HL-60/S4 treated with phorbol 12-myristate 13-acetate at 8.2 ng/mL for 4 days and 3 days (cell line): ENCODE measurements around the gene NPW.

Source experiments
- in situ Hi-C: fragments of 300-500 bp; cut with MboI; formaldehyde crosslinking; loops from 2 replicates; pipeline ENCODE4 v1.15.0; 2022; ENCODE audit warnings: low sequenced_read_pairs

NPW gene

GRCh38 chr16:1984347-1985225, 35.0 kb upstream of the NPW start:
- in situ Hi-C loops = no loop called here

GRCh38 chr16:1985466-1986150, 34.0 kb upstream of the NPW start:
- in situ Hi-C loops = no loop called here

- in situ Hi-C loops = no loop called here
Measured at GRCh38 chr16:1987198-1987597, 32.4 kb upstream of the NPW start.

- in situ Hi-C loops = no loop called here
Measured at GRCh38 chr16:1989209-1990100, 30.1 kb upstream of the NPW start, which contains the start of gene SYNGR3. TSS of gene SYNGR3 (plus strand) at chr16:1989970. CDS start at chr16:1990103, 133 bp downstream.

GRCh38 chr16:1990101-1990350, 29.6 kb upstream of the NPW start:
- in situ Hi-C loops = no loop called here

- in situ Hi-C loops = no loop called here
Measured at GRCh38 chr16:1990351-1991134, 29.0 kb upstream of the NPW start.

GRCh38 chr16:1991135-1991551, 28.4 kb upstream of the NPW start:
- in situ Hi-C loops = no loop called here

- in situ Hi-C loops = no loop called here
Measured at GRCh38 chr16:1991588-1991947, 28.0 kb upstream of the NPW start.

- in situ Hi-C loops = no loop called here
Measured at GRCh38 chr16:1991948-1992703, 27.5 kb upstream of the NPW start.

- in situ Hi-C loops = no loop called here
Measured at GRCh38 chr16:1992704-1993317, 26.8 kb upstream of the NPW start.

- in situ Hi-C loops = no loop called here
Measured at GRCh38 chr16:1993731-1994131, 25.9 kb upstream of the NPW start.

- in situ Hi-C loops = no loop called here
Measured at GRCh38 chr16:1997494-1998359, 21.9 kb upstream of the NPW start.

- in situ Hi-C loops = no loop called here
Measured at GRCh38 chr16:1998360-1998835, 21.2 kb upstream of the NPW start.

GRCh38 chr16:1998852-1999801, 20.5 kb upstream of the NPW start:
- in situ Hi-C loops = no loop called here

GRCh38 chr16:1999866-2000514, 19.6 kb upstream of the NPW start:
- in situ Hi-C loops = loop anchor here (25.0 kb wide), 1 partner anchor 137 kb away; the partner anchor contains the start of genes PKD1 and RAB26

- in situ Hi-C loops = loop anchor here (25.0 kb wide), 1 partner anchor 136 kb away; the partner anchor contains the start of genes PKD1 and RAB26
Measured at GRCh38 chr16:2001035-2001434, 18.6 kb upstream of the NPW start.
